ENCODE data around the gene CLDN6. TPM values are rescaled to one million over a fixed set of nuclear protein-coding genes. Genes with fewer than 3 reads are reported as not detected.

Gene CLDN6
- total RNA-seq, 1 experiment from 2014 or later: not detected

DNA sequence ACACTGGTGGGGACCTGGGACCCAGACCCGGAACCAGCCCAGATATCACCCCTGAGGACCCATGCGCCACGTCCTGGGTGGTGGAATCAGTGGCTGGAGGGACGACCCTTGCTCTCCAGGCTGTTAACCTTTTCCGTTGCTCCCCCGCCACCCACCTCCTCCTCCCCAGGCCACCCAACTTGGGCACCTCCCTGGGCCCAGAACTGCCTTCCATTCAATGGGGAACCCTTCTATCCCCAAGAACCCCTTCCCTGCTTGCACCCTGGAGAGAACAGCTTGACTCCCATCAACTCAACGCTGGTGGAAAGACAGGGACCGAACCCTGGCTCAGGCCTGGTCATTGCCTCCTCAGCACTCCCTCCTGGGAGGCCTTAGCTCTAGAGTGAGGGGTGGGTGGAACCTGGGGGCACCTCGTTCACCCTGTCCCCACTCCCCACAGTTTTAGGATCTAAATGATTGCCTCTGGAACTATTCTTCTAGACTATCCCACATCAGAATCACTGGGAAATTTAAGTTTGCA is 41.8 kb upstream of the CLDN6 start:
- BruUV-seq (replicated peaks): TSS peak; percentile 79
- Histone ChIP-seq H3K9me3 (ENCODE audit: low read length) (no peaks in the 10 kb centered on the region), H3K27ac (ENCODE audit: low read length) (no peak overlapping the region), H3K4me1 (ENCODE audit: insufficient read depth, low read length) (peaks cover under 1% of the 10 kb centered on the region), H2AFZ (ENCODE audit: low read length) (peak overlapping the region; percentile 90), H4K20me1 (ENCODE audit: low read length) (no peaks in the 10 kb centered on the region), H3K27me3 (ENCODE audit: low read length) (no peaks in the 10 kb centered on the region), H3K79me2 (ENCODE audit: low read length) (no peaks in the 10 kb centered on the region), H3K9ac (ENCODE audit: low read length) (peak overlapping the region; percentile 51), H3K4me3 (ENCODE audit: low read length) (peak overlapping the region; percentile 86), H3K9me2 (replicated peaks; ENCODE audit: low read length) (no peaks in the 10 kb centered on the region), H3F3A (ENCODE audit: low read length, unreplicated experiment) (no peaks in the 10 kb centered on the region), H3K36me3 (ENCODE audit: low read depth, low read length) (no peaks in the 10 kb centered on the region), H3K4me2 (ENCODE audit: low read length) (peak overlapping the region; percentile 98)
- TF ChIP-seq EZH2phosphoT487 (IDR thresholded peaks at IDR 0.05; ENCODE audit: borderline replicate concordance, low read length) (no peak), EZH2 (IDR thresholded peaks at IDR 0.05; ENCODE audit: low read length, unreplicated experiment) (no peak)
- TF ChIP-seq, protein P1, sequence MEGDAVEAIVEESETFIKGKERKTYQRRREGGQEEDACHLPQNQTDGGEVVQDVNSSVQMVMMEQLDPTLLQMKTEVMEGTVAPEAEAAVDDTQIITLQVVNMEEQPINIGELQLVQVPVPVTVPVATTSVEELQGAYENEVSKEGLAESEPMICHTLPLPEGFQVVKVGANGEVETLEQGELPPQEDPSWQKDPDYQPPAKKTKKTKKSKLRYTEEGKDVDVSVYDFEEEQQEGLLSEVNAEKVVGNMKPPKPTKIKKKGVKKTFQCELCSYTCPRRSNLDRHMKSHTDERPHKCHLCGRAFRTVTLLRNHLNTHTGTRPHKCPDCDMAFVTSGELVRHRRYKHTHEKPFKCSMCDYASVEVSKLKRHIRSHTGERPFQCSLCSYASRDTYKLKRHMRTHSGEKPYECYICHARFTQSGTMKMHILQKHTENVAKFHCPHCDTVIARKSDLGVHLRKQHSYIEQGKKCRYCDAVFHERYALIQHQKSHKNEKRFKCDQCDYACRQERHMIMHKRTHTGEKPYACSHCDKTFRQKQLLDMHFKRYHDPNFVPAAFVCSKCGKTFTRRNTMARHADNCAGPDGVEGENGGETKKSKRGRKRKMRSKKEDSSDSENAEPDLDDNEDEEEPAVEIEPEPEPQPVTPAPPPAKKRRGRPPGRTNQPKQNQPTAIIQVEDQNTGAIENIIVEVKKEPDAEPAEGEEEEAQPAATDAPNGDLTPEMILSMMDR (conservative IDR thresholded peaks at IDR 0.05; ENCODE audit: low read depth, low read length): no peak
- intact Hi-C loops (cut with micrococcal nuclease): loop anchor here (1.0 kb wide), 1 partner anchor 65 kb away; no protein-coding TSS in a partner anchor
- CTCF ChIA-PET: interaction anchor here (1.7 kb wide), 1 partner anchor 54 kb away, joined by 5 read pairs; no protein-coding TSS in a partner anchor
- DNase-seq (no peak), ATAC-seq (no peak)
- POLR2A ChIA-PET (ENCODE audit: unreplicated experiment): no interaction called here

- H3K79me2 ChIP-seq (ENCODE audit: low read length): no peaks in the 10 kb centered on the region
- H3K4me1 ChIP-seq (ENCODE audit: insufficient read depth, low read length): no peaks in the 10 kb centered on the region
- H3K9ac ChIP-seq (ENCODE audit: low read length): peak overlapping the region; percentile 88
- no TSS peak for BruUV-seq (replicated peaks)
- no peaks in the 10 kb centered on the region for H3K9me3 ChIP-seq (ENCODE audit: low read length)
- no peaks in the 10 kb centered on the region for H4K20me1 ChIP-seq (ENCODE audit: low read length)
- peak; percentile 91 for ATAC-seq
- peak; percentile 83 for DNase-seq
- peak overlapping the region; percentile 90 for H2AFZ ChIP-seq (ENCODE audit: low read length)
- no peaks in the 10 kb centered on the region for H3K9me2 ChIP-seq (replicated peaks; ENCODE audit: low read length)
- H3K27me3 ChIP-seq (ENCODE audit: low read length): no peaks in the 10 kb centered on the region
- ChIA-PET POLR2A (ENCODE audit: unreplicated experiment) (interaction anchor here (0.6 kb wide), 1 partner anchor 444 kb away, joined by 4 read pairs; no protein-coding TSS in a partner anchor), CTCF (interaction anchor here (0.6 to 1.7 kb wide), 2 partner anchors 31 to 55 kb away, joined by 5 to 9 read pairs; no protein-coding TSS in a partner anchor)
- H3K36me3 ChIP-seq (ENCODE audit: low read depth, low read length): no peaks in the 10 kb centered on the region
- intact Hi-C loops (cut with micrococcal nuclease): loop anchor here (1.0 kb wide), 1 partner anchor 65 kb away; no protein-coding TSS in a partner anchor
- TF ChIP-seq EZH2phosphoT487 (IDR thresholded peaks at IDR 0.05; ENCODE audit: borderline replicate concordance, low read length): no peak
- no peak for TF ChIP-seq EZH2 (IDR thresholded peaks at IDR 0.05; ENCODE audit: low read length, unreplicated experiment)
- TF ChIP-seq, protein P1 (conservative IDR thresholded peaks at IDR 0.05; ENCODE audit: low read depth, low read length): peak; percentile 62
- no peaks in the 10 kb centered on the region for H3F3A ChIP-seq (ENCODE audit: low read length, unreplicated experiment)
- H3K4me2 ChIP-seq (ENCODE audit: low read length): peak overlapping the region; percentile 98
- no peak overlapping the region for H3K27ac ChIP-seq (ENCODE audit: low read length)
- peak overlapping the region; percentile 86 for H3K4me3 ChIP-seq (ENCODE audit: low read length)
These were observed 41.2 kb upstream of the CLDN6 start for GRCh38 chr16:3059041-3059722.

Data from PC-3 (cell line).